GM10847 (cell line): ENCODE measurements around the gene FASLG.

Experiments used
- POLR2A ChIP-seq: IDR thresholded peaks from 2 replicates; pipeline ENCODE4 v1.6.1; 2011; ENCODE audit not compliant: insufficient read length; ENCODE audit errors: extremely low read depth

FASLG gene

GRCh38 chr1:172700556-172700955, 41.7 kb downstream of the FASLG start:
- no peak for TF ChIP-seq POLR2A

- no peak for TF ChIP-seq POLR2A
These were observed 45.1 kb downstream of the FASLG start for GRCh38 chr1:172704001-172704400.

DNA sequence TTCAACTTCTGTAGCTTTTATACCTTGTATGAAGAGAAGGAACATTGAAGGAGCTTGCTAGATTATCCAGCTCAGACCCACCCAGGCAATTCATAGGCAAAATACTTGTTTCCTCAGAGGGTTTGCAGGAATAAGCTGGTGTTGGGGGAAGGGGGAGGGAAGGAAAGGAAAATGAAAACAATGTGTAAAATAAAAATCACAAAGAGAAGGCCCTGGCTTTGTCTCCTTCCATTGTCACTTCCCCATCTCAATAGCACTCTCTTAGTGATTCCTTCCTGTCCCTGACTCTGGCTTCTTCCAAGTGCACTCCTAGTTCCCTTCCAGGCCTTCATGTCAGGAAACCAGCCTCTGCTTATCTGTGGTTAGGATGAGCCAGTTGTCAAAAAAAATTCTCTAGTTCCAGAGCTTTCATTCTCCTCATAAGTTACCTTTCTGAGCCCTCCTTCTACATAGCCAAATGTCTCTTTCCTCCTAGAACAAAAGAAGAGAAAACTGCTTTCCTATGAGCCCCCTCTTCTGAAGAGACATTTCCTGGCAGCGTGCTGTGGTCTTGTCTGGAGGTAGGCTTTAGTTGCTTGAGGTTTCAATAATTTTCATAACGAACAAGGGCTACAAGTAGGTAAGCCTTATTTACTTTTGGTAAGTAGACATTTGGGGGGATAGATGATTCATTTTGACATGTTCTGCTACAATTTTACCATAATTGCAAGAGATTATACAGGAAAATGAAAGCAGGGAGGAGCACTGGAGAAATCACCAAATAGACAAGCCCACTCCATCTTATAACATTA, 45.7 kb downstream of the FASLG start:
- TF ChIP-seq POLR2A: no peak

DNA sequence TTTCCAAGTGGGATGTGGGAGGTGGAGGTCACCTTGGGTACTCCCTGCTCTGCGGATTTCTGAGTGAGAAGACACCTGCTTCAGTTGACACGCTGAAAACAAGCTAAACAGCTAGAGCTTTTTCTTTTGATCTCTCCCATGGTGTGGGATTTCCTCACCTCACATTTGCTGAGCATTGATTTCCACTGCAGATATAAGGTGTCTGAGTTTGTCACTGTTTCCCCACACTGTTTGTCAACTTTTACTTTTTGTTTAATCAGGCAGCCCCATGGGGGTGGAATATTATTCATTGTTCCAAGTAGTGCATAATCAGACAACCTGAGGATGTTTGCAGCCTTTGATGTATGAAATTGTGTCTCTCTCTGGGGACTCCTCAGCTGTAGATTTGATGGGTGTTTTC, 49.5 kb downstream of the FASLG start:
- no peak for TF ChIP-seq POLR2A

GRCh38 chr1:172711558-172711957, 52.7 kb downstream of the FASLG start:
- TF ChIP-seq POLR2A: no peak

- TF ChIP-seq POLR2A: no peak
These were observed 54.6 kb downstream of the FASLG start for GRCh38 chr1:172713466-172713865.
